Pulmonary artery endothelial cell (primary cell): Measurements from ENCODE around the gene FRAT1. TPM values are rescaled to one million over a fixed set of nuclear protein-coding genes. Genes with fewer than 3 reads are reported as not detected.

ENCODE experiments used
- DNase-seq: peaks from one replicate; pipeline ENCODE4 v3.0.0-alpha.2; 2011; ENCODE audit warnings: low read depth, low spot score
- total RNA-seq: library from RNA; depleted of rRNA; stranded (reverse); fragments of >200 nt; gene quantifications from 2 replicates; pipeline ENCODE4 v1.2.3, GENCODE V29; 2014

Gene FRAT1
- total RNA-seq, 1 donor from 2014 or later, result 4.6 TPM

- no peak for DNase-seq
Measured at GRCh38 chr10:97365761-97366351, 46.8 kb downstream of the FRAT1 start.

GRCh38 chr10:97366572-97366971 lies 47.5 kb downstream of the FRAT1 start:
- DNase-seq, result no peak

GRCh38 chr10:97367126-97367649 lies 48.1 kb downstream of the FRAT1 start:
- no peak for DNase-seq

Other genes starting within 250 kb of the FRAT1 start
- gene SLIT1, start 133.3 kb upstream of the FRAT1 start, total RNA-seq, result under 0.01 and 0.04 TPM in 2 replicates
- 12.3 and 18.1 TPM in 2 replicates for gene ARHGAP19, start 26.6 kb upstream of the FRAT1 start, total RNA-seq
- gene FRAT2, start 15.5 kb downstream of the FRAT1 start, total RNA-seq, result 11.0 and 11.9 TPM in 2 replicates
- 21.6 and 27.8 TPM in 2 replicates for gene RRP12, start 82.1 kb downstream of the FRAT1 start, total RNA-seq
- gene PGAM1, start 106.9 kb downstream of the FRAT1 start, total RNA-seq, result 334 and 374 TPM in 2 replicates
- gene EXOSC1, start 126.7 kb downstream of the FRAT1 start, total RNA-seq, result 39.3 and 43.8 TPM in 2 replicates
- 35.5 and 50.4 TPM in 2 replicates for gene ZDHHC16, start 126.9 kb downstream of the FRAT1 start, total RNA-seq
- gene MMS19, start 179.2 kb downstream of the FRAT1 start, total RNA-seq, result 70.7 and 76.8 TPM in 2 replicates
- gene UBTD1, start 179.7 kb downstream of the FRAT1 start, total RNA-seq, result 41.4 and 58.4 TPM in 2 replicates